ENCODE measurements around the gene KLHL2. TPM values are rescaled to one million over a fixed set of nuclear protein-coding genes. Genes with fewer than 3 reads are reported as not detected.

The KLHL2 gene
- total RNA-seq, 1 donor from 2014 or later, result 16.0 TPM

DNA sequence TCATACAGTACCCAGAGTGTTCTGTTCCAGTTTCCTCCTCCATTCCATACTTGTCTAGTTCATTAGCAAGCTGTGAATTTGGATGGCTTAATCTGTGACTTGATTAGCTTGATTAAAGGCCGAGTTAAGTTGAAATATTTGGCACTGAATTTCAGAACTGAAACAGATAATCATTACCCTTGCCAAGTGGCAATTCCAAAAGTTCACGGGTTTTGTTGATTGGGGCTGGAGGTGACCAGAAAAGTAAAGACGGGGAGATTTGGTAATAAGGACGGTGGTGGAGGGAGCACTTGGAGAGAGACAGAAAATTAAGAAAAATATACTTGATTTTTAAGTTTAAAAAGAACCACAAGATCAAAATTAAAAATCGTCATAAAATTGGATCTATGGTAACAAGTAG, 21.9 kb upstream of the KLHL2 start:
- Mint-ChIP-seq H3K27ac (ENCODE audit: unreplicated experiment) (no peak overlapping the region), H3K4me3 (ENCODE audit: unreplicated experiment) (no peak overlapping the region), H3K27me3 (ENCODE audit: low read depth) (no peaks in the 10 kb centered on the region), H3K4me1 (ENCODE audit: low read depth) (no peaks in the 10 kb centered on the region), H3K9me3 (ENCODE audit: low read depth) (no peaks in the 10 kb centered on the region), H3K36me3 (ENCODE audit: low read depth) (no peaks in the 10 kb centered on the region)
- TF ChIP-seq, protein P1, sequence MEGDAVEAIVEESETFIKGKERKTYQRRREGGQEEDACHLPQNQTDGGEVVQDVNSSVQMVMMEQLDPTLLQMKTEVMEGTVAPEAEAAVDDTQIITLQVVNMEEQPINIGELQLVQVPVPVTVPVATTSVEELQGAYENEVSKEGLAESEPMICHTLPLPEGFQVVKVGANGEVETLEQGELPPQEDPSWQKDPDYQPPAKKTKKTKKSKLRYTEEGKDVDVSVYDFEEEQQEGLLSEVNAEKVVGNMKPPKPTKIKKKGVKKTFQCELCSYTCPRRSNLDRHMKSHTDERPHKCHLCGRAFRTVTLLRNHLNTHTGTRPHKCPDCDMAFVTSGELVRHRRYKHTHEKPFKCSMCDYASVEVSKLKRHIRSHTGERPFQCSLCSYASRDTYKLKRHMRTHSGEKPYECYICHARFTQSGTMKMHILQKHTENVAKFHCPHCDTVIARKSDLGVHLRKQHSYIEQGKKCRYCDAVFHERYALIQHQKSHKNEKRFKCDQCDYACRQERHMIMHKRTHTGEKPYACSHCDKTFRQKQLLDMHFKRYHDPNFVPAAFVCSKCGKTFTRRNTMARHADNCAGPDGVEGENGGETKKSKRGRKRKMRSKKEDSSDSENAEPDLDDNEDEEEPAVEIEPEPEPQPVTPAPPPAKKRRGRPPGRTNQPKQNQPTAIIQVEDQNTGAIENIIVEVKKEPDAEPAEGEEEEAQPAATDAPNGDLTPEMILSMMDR (IDR thresholded peaks at IDR 0.05), result no peak
- no peak for DNase-seq (ENCODE audit: low spot score)

- Mint-ChIP-seq H3K4me3 (ENCODE audit: unreplicated experiment) (no peak overlapping the region), H3K36me3 (ENCODE audit: low read depth) (no peaks in the 10 kb centered on the region)
Observed at GRCh38 chr4:165190591-165191347, 16.6 kb upstream of the KLHL2 start.

DNA sequence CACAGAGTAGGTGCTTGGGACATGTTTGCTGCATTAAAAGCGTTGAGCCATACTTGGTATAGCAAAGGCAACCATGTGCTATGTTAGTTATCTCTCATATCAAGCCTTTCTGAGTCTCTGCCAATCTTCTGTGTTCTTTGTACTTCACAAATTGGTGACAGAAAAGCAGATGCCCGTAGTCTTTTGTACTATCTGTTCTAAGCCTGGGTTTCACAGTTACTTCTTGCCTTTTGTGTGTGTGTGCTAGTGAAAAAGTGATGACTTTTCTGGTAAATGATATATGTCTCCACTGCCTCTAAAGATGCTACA, 16.1 kb upstream of the KLHL2 start:
- no peak for DNase-seq (ENCODE audit: low spot score)
- Mint-ChIP-seq H3K9me3 (ENCODE audit: low read depth) (no peaks in the 10 kb centered on the region), H3K27ac (ENCODE audit: unreplicated experiment) (no peak overlapping the region), H3K27me3 (ENCODE audit: low read depth) (no peaks in the 10 kb centered on the region), H3K4me3 (ENCODE audit: unreplicated experiment) (no peak overlapping the region), H3K4me1 (ENCODE audit: low read depth) (peaks cover 16% of the 10 kb centered on the region), H3K36me3 (ENCODE audit: low read depth) (no peaks in the 10 kb centered on the region)
- TF ChIP-seq, protein P1 (IDR thresholded peaks at IDR 0.05), result no peak

More at GRCh38 chr4:165190591-165191347, 16.6 kb upstream of the KLHL2 start:
- H3K27ac Mint-ChIP-seq (ENCODE audit: unreplicated experiment), result no peak overlapping the region
- H3K27me3 Mint-ChIP-seq (ENCODE audit: low read depth), result no peaks in the 10 kb centered on the region
- TF ChIP-seq, protein P1 (IDR thresholded peaks at IDR 0.05), result no peak
- H3K9me3 Mint-ChIP-seq (ENCODE audit: low read depth), result no peaks in the 10 kb centered on the region
- peaks cover 16% of the 10 kb centered on the region for H3K4me1 Mint-ChIP-seq (ENCODE audit: low read depth)
- no peak for DNase-seq (ENCODE audit: low spot score)

DNA sequence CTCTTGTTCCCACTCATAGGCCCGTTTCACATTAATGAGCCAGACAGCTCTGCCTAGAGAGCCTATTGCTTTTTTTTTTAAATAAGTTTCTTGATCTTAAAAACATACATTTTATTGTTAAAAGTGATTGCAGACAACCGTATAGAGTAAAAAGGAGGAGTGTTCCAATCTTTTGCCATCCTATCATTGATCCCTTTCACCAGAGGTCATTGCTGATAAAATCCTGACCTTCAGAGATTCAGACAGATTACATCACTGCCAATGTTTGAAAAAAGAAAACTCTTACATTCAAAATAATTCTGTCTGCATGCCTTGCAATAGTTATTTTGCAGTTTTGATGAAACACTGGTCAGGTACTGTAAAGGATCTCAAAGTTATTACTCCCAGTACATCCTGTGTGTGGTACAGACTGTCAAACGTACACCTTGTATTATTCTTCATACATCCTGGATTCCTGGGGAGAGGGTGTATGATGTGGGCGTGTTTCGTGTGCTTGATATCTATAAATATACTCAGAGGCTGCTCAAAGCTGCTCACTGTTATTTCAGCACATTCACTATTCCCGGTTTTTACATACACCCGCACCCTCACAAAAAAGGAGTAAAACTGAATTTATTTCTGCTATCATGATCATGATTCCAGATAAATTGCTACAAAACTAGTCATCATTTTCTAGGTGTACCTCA, 15.4 kb upstream of the KLHL2 start:
- TF ChIP-seq, protein P1 (IDR thresholded peaks at IDR 0.05), result no peak
- Mint-ChIP-seq H3K36me3 (ENCODE audit: low read depth) (no peaks in the 10 kb centered on the region), H3K27ac (ENCODE audit: unreplicated experiment) (no peak overlapping the region), H3K4me3 (ENCODE audit: unreplicated experiment) (no peak overlapping the region), H3K27me3 (ENCODE audit: low read depth) (no peaks in the 10 kb centered on the region), H3K4me1 (ENCODE audit: low read depth) (peaks cover 16% of the 10 kb centered on the region), H3K9me3 (ENCODE audit: low read depth) (no peaks in the 10 kb centered on the region)
- no peak for DNase-seq (ENCODE audit: low spot score)

DNA sequence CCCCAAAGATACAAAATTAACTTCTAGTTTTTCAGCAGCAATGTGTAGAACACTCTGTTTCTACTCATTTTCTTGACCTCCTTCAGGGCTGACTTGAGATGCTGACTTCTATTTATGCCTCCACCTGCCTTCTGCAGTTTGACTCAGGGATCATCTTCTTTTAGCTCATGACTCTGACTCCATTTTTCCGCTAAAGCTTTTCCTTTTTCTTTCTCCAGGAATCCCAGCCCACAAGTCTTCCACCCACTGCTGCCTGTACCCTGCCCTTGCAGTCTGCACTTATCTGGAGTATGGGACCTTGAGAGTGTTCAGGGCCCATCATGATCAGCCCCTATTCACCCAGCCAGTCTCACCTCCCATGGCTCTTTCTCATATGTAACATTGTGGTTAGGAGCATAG, 14.9 kb upstream of the KLHL2 start:
- H3K27me3 Mint-ChIP-seq (ENCODE audit: low read depth), result no peaks in the 10 kb centered on the region
- DNase-seq (ENCODE audit: low spot score), result no peak
- H3K9me3 Mint-ChIP-seq (ENCODE audit: low read depth), result no peaks in the 10 kb centered on the region
- no peaks in the 10 kb centered on the region for H3K36me3 Mint-ChIP-seq (ENCODE audit: low read depth)
- no peak overlapping the region for H3K27ac Mint-ChIP-seq (ENCODE audit: unreplicated experiment)
- H3K4me1 Mint-ChIP-seq (ENCODE audit: low read depth), result peaks cover 16% of the 10 kb centered on the region
- TF ChIP-seq, protein P1 (IDR thresholded peaks at IDR 0.05), result no peak
- no peak overlapping the region for H3K4me3 Mint-ChIP-seq (ENCODE audit: unreplicated experiment)

Data from chondrocyte (in vitro differentiated cells).